Measurements from ENCODE around the gene SMIM38. TPM values are rescaled to one million over a fixed set of nuclear protein-coding genes. Genes with fewer than 3 reads are reported as not detected.

Gene SMIM38
- total RNA-seq, 4 donors from 2014 or later: 0.13 to 1.8 (median 0.98) TPM

- DNase-seq (ENCODE audit: low spot score in 2 of 2): no peak
- intact Hi-C loops (cut with DNase I; ENCODE audit: low total_unique reads): no loop called here
- no peak for TF ChIP-seq POLR2A (IDR thresholded peaks at IDR 0.05)
- no peak for TF ChIP-seq CTCF (IDR thresholded peaks at IDR 0.05)
- WGBS, 2 donors: 77 to 92% methylated on average over 7 of the region's 7 CpGs
- no peak overlapping the region for H3K4me3 ChIP-seq (ENCODE audit: low read depth, poor library complexity, severe bottlenecking)
These were observed 31.9 kb downstream of the SMIM38 start for GRCh38 chr11:69187540-69188065.

GRCh38 chr11:69189059-69189458, 33.3 kb downstream of the SMIM38 start:
- no peak overlapping the region for H3K4me3 ChIP-seq (ENCODE audit: low read depth, poor library complexity, severe bottlenecking)
- intact Hi-C loops (cut with DNase I; ENCODE audit: low total_unique reads): no loop called here
- no peak for DNase-seq (ENCODE audit: low spot score in 2 of 2)
- WGBS, 2 donors: 65 to 69% methylated on average over 3 of the region's 3 CpGs
- TF ChIP-seq CTCF (IDR thresholded peaks at IDR 0.05) (no peak), POLR2A (IDR thresholded peaks at IDR 0.05) (no peak)

GRCh38 chr11:69190796-69191536, 35.2 kb downstream of the SMIM38 start:
- DNase-seq (ENCODE audit: low spot score in 2 of 2): no peak
- TF ChIP-seq CTCF (IDR thresholded peaks at IDR 0.05): no peak
- TF ChIP-seq POLR2A (IDR thresholded peaks at IDR 0.05): no peak
- intact Hi-C loops (cut with DNase I; ENCODE audit: low total_unique reads): no loop called here
- 91 to 92% methylated on average over 17 to 18 of the region's 18 CpGs for WGBS, 2 donors
- H3K4me3 ChIP-seq (ENCODE audit: low read depth, poor library complexity, severe bottlenecking): no peak overlapping the region

GRCh38 chr11:69192301-69192721, 36.6 kb downstream of the SMIM38 start:
- TF ChIP-seq POLR2A (IDR thresholded peaks at IDR 0.05): no peak
- TF ChIP-seq CTCF (IDR thresholded peaks at IDR 0.05): no peak
- 50 to 58% methylated on average over 17 of the region's 17 CpGs for WGBS, 2 donors
- no peak for DNase-seq (ENCODE audit: low spot score in 2 of 2)
- intact Hi-C loops (cut with DNase I; ENCODE audit: low total_unique reads): no loop called here
- no peak overlapping the region for H3K4me3 ChIP-seq (ENCODE audit: low read depth, poor library complexity, severe bottlenecking)

- intact Hi-C loops (cut with DNase I; ENCODE audit: low total_unique reads): no loop called here
- TF ChIP-seq CTCF (IDR thresholded peaks at IDR 0.05) (no peak), POLR2A (IDR thresholded peaks at IDR 0.05) (no peak)
- H3K4me3 ChIP-seq (ENCODE audit: low read depth, poor library complexity, severe bottlenecking): no peak overlapping the region
- DNase-seq (ENCODE audit: low spot score in 2 of 2): no peak
- 72 to 82% methylated on average over 5 of the region's 5 CpGs for WGBS, 2 donors
These were observed 37.4 kb downstream of the SMIM38 start for GRCh38 chr11:69193151-69193550.

Measured in lower leg skin (tissue), 4 donors.